AG08396 (cell line): ENCODE measurements around the gene CDHR3.
"Not testable (repeated sequence)": the region's sequence is repeated elsewhere in the genome, so short reads cannot be mapped to it uniquely, and the experiment has no call there.

ENCODE experiments used
- DNase-seq: peaks from one replicate; pipeline ENCODE4 v3.0.0; 2012; ENCODE audit warnings: low spot score, mixed read lengths

The CDHR3 gene

GRCh38 chr7:105996860-105997737, 34.0 kb downstream of the CDHR3 start:
- no peak for DNase-seq

- DNase-seq, result no peak
Measured at GRCh38 chr7:105999256-105999655, 36.2 kb downstream of the CDHR3 start.

DNA sequence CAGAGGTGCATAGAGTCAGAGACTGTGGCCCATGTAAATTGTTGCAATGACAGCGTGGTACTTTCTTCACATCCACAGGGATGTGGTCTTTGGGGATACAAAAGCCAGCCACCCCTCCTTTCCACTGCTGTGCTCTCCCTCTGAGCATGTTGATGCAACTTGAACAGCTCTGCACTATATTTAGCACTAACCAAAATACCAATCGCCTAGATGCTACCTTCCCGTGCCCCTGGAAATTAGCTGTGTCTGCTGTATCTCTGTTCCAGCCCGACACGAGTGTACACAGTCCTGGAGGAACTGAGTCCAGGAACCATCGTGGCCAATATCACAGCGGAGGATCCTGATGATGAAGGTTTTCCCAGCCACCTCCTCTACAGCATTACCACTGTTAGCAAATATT, 38.1 kb downstream of the CDHR3 start:
- no peak for DNase-seq

- no peak for DNase-seq
Measured at GRCh38 chr7:106001886-106002285, 38.8 kb downstream of the CDHR3 start.

DNA sequence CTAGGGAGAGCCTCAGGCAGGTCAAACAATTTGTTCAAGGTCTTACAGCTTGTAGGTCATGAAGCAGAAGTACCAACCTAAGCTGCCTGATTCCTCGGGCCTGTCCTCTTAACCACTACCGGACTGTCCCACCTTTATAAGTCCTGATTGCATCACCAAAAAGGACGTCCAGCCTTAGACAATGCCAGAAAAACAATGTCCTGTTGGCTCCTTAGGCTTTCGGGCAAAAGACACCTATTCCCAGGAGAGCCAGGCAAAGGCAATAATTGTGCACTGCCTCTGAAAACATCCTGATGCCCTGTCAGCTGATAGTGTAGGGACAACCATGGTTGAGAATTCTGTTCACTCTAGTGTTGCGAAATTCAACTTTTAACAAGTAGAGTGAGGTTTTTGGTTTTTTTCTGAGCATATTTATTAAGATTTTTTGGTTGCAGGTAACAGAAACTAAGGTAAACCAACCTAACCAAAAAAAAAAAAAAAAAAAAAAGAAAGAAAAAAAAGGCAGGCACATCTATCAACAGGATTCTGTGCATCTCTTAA, 40.5 kb downstream of the CDHR3 start:
- no peak for DNase-seq

GRCh38 chr7:106006906-106007305, 43.8 kb downstream of the CDHR3 start:
- no peak for DNase-seq

- not testable (repeated sequence) for DNase-seq
Measured at GRCh38 chr7:106007796-106008195, 44.7 kb downstream of the CDHR3 start.

- peak; percentile 96 for DNase-seq
Measured at GRCh38 chr7:106009503-106010226, 46.6 kb downstream of the CDHR3 start.

DNA sequence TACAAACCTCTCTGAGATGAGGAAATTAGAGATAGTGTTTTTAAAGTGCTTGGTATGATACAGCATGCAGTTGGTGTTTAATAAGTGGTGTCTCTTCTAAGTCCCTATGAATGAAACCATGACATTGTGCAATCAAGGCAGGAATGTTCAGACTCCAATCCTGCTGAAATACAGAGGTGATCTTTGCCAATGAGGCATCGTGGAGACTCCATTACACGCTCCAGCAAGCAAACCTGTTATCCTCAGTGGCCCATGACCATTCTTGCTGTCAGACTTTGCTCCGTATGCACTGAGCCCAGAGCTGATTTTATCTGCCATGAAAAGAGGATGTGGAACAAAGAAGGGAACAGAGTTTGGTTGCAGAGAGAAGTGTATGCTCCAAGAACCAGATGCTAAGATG, 47.3 kb downstream of the CDHR3 start:
- DNase-seq, result no peak

- DNase-seq, result no peak
Measured at GRCh38 chr7:106010866-106011265, 47.8 kb downstream of the CDHR3 start.

GRCh38 chr7:106012184-106012583, 49.1 kb downstream of the CDHR3 start:
- DNase-seq, result no peak

GRCh38 chr7:106012935-106013439, 49.9 kb downstream of the CDHR3 start:
- DNase-seq, result peak; percentile 75

- DNase-seq, result no peak
Measured at GRCh38 chr7:106015381-106016218, 52.5 kb downstream of the CDHR3 start.

GRCh38 chr7:106016331-106016730, 53.3 kb downstream of the CDHR3 start:
- DNase-seq, result no peak

DNA sequence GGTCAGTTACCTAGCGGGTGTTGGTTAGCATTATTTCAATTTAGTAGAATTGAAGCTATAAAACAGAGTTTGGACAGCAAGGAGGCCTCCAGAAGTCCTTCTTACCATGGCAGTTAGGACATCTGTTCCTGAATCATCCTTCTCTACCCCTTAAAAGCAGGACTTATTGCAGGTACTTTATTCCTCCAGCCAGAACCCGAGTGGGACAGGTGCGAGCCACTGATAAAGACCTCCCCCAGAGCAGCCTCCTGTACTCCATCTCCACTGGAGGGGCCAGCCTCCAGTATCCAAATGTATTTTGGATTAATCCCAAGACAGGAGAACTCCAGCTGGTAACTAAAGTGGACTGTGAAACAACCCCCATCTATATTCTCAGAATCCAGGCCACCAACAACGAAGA, 54.6 kb downstream of the CDHR3 start:
- no peak for DNase-seq

DNA sequence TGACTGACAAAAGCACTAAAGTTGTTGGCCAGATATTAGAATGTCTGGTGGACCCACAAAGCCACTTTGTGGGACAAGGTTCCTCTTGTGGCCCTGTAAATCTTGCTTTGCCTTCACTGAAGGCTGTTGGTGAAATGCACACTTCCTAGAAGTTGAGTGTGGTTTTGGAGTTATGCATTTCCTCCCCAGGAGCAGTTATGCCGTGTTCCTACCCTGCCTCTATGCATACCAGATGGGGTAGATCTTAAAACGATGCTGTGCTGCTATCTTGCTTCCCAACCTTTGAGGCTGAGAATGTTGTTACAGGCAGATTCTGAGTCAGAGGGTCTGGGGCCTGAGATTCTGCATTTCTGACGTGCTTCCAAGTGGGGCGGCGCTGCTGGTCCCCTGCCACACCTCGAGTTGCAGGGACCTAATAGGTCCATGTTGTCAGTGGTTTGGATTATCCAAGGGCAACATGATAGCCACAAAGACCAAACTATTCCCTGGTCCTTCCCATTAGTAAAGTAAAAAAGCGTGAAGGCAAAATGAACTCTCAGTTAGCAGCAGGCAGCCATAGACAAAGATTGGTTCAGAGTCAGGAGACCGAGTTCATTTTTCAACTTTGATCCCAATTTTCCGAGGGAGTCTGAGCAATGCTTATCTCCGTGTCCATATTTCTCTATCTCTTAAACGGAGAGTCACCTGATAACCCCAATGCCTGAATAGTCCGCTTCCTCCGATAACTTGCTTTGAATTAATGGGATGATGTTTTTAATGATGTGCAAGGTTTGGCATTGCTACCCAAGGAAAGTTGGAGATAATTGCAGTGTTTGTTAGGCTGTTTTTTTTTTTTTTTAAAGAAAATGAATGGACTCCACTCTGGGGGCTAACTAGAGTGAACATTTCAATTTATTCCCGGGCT, 55.8 kb downstream of the CDHR3 start:
- no peak for DNase-seq

DNA sequence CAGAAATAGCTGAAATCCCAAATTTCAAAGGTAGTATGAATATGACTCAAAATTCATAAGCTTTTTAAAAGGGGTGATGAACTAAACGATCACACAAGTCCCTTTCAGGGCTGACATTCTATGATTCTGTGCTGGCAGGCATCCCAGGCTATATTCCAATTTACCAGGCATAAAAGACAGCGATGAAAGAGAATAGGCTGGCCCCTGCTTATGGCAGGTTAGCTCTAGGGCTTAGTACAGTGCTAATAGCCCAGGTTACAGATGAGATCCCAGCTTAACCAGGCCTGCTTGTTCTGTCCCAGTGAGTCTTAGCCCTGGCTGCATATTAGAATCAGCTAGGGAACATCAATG, 56.4 kb downstream of the CDHR3 start:
- DNase-seq, result no peak

DNA sequence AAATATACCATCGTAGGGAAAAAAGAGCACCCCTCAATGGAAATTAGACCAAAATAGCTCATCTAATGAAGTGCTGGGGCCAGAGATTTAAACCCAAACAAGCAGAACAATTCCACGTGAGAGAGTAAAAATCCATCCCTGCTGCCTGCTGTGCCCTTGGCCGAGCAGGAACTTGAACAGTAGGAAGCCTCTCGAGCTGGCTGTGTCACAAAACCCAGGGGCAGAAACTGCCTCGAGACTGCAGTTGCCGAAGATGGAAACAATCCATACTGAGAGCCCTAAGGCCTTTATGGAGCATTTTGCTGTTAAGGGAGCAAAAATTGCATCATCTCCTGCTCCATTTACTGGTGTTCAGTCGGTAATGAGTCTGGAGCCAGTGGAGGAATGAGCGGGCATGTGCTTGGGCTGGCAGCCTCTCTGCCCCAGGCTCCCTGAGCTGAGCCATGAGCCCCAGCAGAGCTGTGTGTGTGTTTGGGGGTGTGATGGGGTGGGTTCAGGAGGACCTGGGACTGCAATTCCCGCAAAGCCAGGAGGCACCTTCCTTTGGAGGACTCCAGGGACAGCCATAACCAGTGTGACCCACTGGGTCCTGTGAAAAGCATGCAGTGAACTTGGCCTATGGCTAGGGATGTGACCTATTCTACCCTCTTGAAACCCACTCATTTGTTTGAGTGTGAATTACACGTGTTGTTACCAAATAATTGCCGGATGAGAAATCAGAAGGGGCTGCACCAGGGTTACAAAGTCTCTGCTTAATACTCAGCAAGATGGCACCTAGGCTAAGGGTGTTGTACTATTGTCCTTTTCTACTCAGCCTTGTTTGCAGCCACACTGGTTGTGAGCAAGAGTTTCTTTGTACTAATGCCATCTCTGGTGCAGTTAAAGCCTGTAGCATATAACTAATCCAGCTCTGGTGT, 58.3 kb downstream of the CDHR3 start:
- no peak for DNase-seq

GRCh38 chr7:106022193-106022821, 59.2 kb downstream of the CDHR3 start:
- no peak for DNase-seq
